Osteocyte (in vitro differentiated cells): Measurements from ENCODE around the gene ACOT9. TPM values are rescaled to one million over a fixed set of nuclear protein-coding genes. Genes with fewer than 3 reads are reported as not detected.

Experiments
- DNase-seq: peaks from one replicate; pipeline ENCODE4 v3.0.0; 2021; ENCODE audit warnings: mixed read lengths; ENCODE audit not compliant: unreplicated experiment; ENCODE audit errors: extremely low spot score
- H3K27ac Mint-ChIP-seq: one replicate; pipeline ENCODE4 v1.8.0; 2021; ENCODE audit warnings: mild to moderate bottlenecking, mixed read lengths; ENCODE audit not compliant: unreplicated experiment
- H3K27me3 Mint-ChIP-seq: one replicate; pipeline ENCODE4 v1.8.0; 2021; ENCODE audit warnings: mixed read lengths; ENCODE audit not compliant: unreplicated experiment
- H3K36me3 Mint-ChIP-seq: one replicate; pipeline ENCODE4 v1.8.0; 2021; ENCODE audit warnings: mixed read lengths; ENCODE audit not compliant: unreplicated experiment
- H3K4me1 Mint-ChIP-seq: one replicate; pipeline ENCODE4 v1.8.0; 2021; ENCODE audit warnings: mixed read lengths; ENCODE audit not compliant: unreplicated experiment
- H3K4me3 Mint-ChIP-seq: one replicate; pipeline ENCODE4 v1.8.0; 2021; ENCODE audit warnings: mild to moderate bottlenecking, moderate library complexity, mixed read lengths; ENCODE audit not compliant: unreplicated experiment
- H3K9me3 Mint-ChIP-seq: one replicate; pipeline ENCODE4 v1.8.0; 2021; ENCODE audit warnings: mixed read lengths; ENCODE audit not compliant: unreplicated experiment
- CTCF ChIP-seq: fragments of 200-600 bp; sonication (generic); IDR thresholded peaks from 2 replicates; pipeline ENCODE4 v1.5.0; 2021; ENCODE audit warnings: antibody characterized with exemption, mild to moderate bottlenecking, moderate library complexity
- total RNA-seq: library from RNA; stranded (reverse); gene quantifications from 2 replicates; pipeline ENCODE4 v1.2.1, GENCODE V29; 2021

Gene ACOT9
- total RNA-seq, 1 donor from 2014 or later, result 53.8 TPM

GRCh38 chrX:23788521-23788920 lies 45.4 kb upstream of the ACOT9 start:
- no peak for TF ChIP-seq CTCF
- Mint-ChIP-seq H3K9me3 (no peaks in the 10 kb centered on the region), H3K27ac (no peak overlapping the region), H3K36me3 (peaks cover 27% of the 10 kb centered on the region), H3K4me1 (peaks cover 33% of the 10 kb centered on the region), H3K4me3 (no peak overlapping the region), H3K27me3 (no peaks in the 10 kb centered on the region)
- DNase-seq, result no peak

- Mint-ChIP-seq H3K36me3 (peaks cover 27% of the 10 kb centered on the region), H3K4me1 (peaks cover 28% of the 10 kb centered on the region), H3K27me3 (no peaks in the 10 kb centered on the region), H3K4me3 (no peak overlapping the region), H3K9me3 (no peaks in the 10 kb centered on the region), H3K27ac (no peak overlapping the region)
- no peak for TF ChIP-seq CTCF
- no peak for DNase-seq
Observed at GRCh38 chrX:23787745-23788118, 44.7 kb upstream of the ACOT9 start.

GRCh38 chrX:23786268-23786815 lies 43.3 kb upstream of the ACOT9 start:
- no peaks in the 10 kb centered on the region for H3K27me3 Mint-ChIP-seq
- peaks cover 41% of the 10 kb centered on the region for H3K4me1 Mint-ChIP-seq
- peaks cover 27% of the 10 kb centered on the region for H3K36me3 Mint-ChIP-seq
- TF ChIP-seq CTCF, result no peak
- H3K27ac Mint-ChIP-seq, result no peak overlapping the region
- DNase-seq, result no peak
- H3K9me3 Mint-ChIP-seq, result no peaks in the 10 kb centered on the region
- H3K4me3 Mint-ChIP-seq, result peak overlapping the region; percentile 14

- peak overlapping the region; percentile 94 for H3K4me3 Mint-ChIP-seq
- H3K4me1 Mint-ChIP-seq, result peaks cover 45% of the 10 kb centered on the region
Observed at GRCh38 chrX:23785580-23785979, 42.5 kb upstream of the ACOT9 start.

More at GRCh38 chrX:23785580-23785979, 42.5 kb upstream of the ACOT9 start:
- H3K9me3 Mint-ChIP-seq, result no peaks in the 10 kb centered on the region
- H3K36me3 Mint-ChIP-seq, result peaks cover 27% of the 10 kb centered on the region
- H3K27me3 Mint-ChIP-seq, result no peaks in the 10 kb centered on the region
- no peak for DNase-seq
- no peak overlapping the region for H3K27ac Mint-ChIP-seq
- TF ChIP-seq CTCF, result no peak
